ENCODE results near the gene SCGN. TPM values are rescaled to one million over a fixed set of nuclear protein-coding genes. Genes with fewer than 3 reads are reported as not detected.

SCGN gene
- total RNA-seq, 6 donors from 2014 or later = 0.24 TPM; not detected in 5

- TF ChIP-seq EP300 (IDR thresholded peaks at IDR 0.05) (no peak), CTCF (IDR thresholded peaks at IDR 0.05) (no peak), POLR2A (IDR thresholded peaks at IDR 0.05) (no peak), POLR2AphosphoS5 (IDR thresholded peaks at IDR 0.05) (no peak)
- DNase-seq (no peak), ATAC-seq (ENCODE audit: low FRiP score in 2 of 2) (no peak)
- no peak overlapping the region for H3K27ac ChIP-seq
- no peaks in the 10 kb centered on the region for H3K36me3 ChIP-seq
- H3K4me3 ChIP-seq = no peak overlapping the region
- H3K4me1 ChIP-seq = no peaks in the 10 kb centered on the region
- WGBS, 2 donors = 63 to 70% methylated on average over 5 of the region's 5 CpGs
- H3K9me3 ChIP-seq = no peaks in the 10 kb centered on the region
- H3K27me3 ChIP-seq = no peaks in the 10 kb centered on the region
Observed at GRCh38 chr6:25661129-25661779, 9.2 kb downstream of the SCGN start.

- Histone ChIP-seq H3K9me3 (no peaks in the 10 kb centered on the region), H3K36me3 (no peaks in the 10 kb centered on the region), H3K27me3 (no peaks in the 10 kb centered on the region), H3K27ac (no peak overlapping the region), H3K4me3 (no peak overlapping the region), H3K4me1 (no peaks in the 10 kb centered on the region)
- WGBS, 2 donors = 90 to 97% methylated on average over 4 of the region's 4 CpGs
- TF ChIP-seq CTCF (IDR thresholded peaks at IDR 0.05) (no peak), EP300 (IDR thresholded peaks at IDR 0.05) (no peak), POLR2AphosphoS5 (IDR thresholded peaks at IDR 0.05) (no peak), POLR2A (IDR thresholded peaks at IDR 0.05) (no peak)
- ATAC-seq (ENCODE audit: low FRiP score in 2 of 2) = no peak
- no peak for DNase-seq
Observed at GRCh38 chr6:25665455-25665854, 13.4 kb downstream of the SCGN start.

- no peak for DNase-seq
- WGBS, 2 donors = 89 to 93% methylated on average over 5 of the region's 5 CpGs
Observed at GRCh38 chr6:25669413-25669812, 17.4 kb downstream of the SCGN start.

GRCh38 chr6:25670208-25670607, 18.2 kb downstream of the SCGN start:
- no peaks in the 10 kb centered on the region for H3K4me1 ChIP-seq
- no peaks in the 10 kb centered on the region for H3K9me3 ChIP-seq
- no peak overlapping the region for H3K27ac ChIP-seq
- TF ChIP-seq POLR2A (IDR thresholded peaks at IDR 0.05) (no peak), EP300 (IDR thresholded peaks at IDR 0.05) (no peak), CTCF (IDR thresholded peaks at IDR 0.05) (no peak), POLR2AphosphoS5 (IDR thresholded peaks at IDR 0.05) (no peak)
- no peaks in the 10 kb centered on the region for H3K36me3 ChIP-seq
- no peaks in the 10 kb centered on the region for H3K27me3 ChIP-seq
- H3K4me3 ChIP-seq = no peak overlapping the region
- DNase-seq (no peak), ATAC-seq (ENCODE audit: low FRiP score in 2 of 2) (no peak)
- WGBS, 2 donors = 0 to 60% methylated on average over 1 of the region's 1 CpG

More at GRCh38 chr6:25669413-25669812, 17.4 kb downstream of the SCGN start:
- Histone ChIP-seq H3K4me3 (no peak overlapping the region), H3K27ac (no peak overlapping the region), H3K36me3 (no peaks in the 10 kb centered on the region), H3K4me1 (no peaks in the 10 kb centered on the region), H3K27me3 (no peaks in the 10 kb centered on the region), H3K9me3 (no peaks in the 10 kb centered on the region)
- TF ChIP-seq POLR2AphosphoS5 (IDR thresholded peaks at IDR 0.05) = no peak
- TF ChIP-seq EP300 (IDR thresholded peaks at IDR 0.05) = no peak
- TF ChIP-seq POLR2A (IDR thresholded peaks at IDR 0.05) = no peak
- ATAC-seq (ENCODE audit: low FRiP score in 2 of 2) = no peak

GRCh38 chr6:25670793-25671513, 18.9 kb downstream of the SCGN start:
- Histone ChIP-seq H3K27me3 (no peaks in the 10 kb centered on the region), H3K27ac (no peak overlapping the region), H3K36me3 (no peaks in the 10 kb centered on the region), H3K4me1 (no peaks in the 10 kb centered on the region), H3K9me3 (no peaks in the 10 kb centered on the region), H3K4me3 (no peak overlapping the region)
- DNase-seq = no peak
- TF ChIP-seq POLR2AphosphoS5 (IDR thresholded peaks at IDR 0.05) (no peak), CTCF (IDR thresholded peaks at IDR 0.05) (no peak), EP300 (IDR thresholded peaks at IDR 0.05) (no peak), POLR2A (IDR thresholded peaks at IDR 0.05) (no peak)
- ATAC-seq (ENCODE audit: low FRiP score in 2 of 2) = no peak
- WGBS, 2 donors = 55 to 72% methylated on average over 7 of the region's 7 CpGs

Measured in upper lobe of left lung (tissue), 6 donors.